GM23248 (cell line): ENCODE data around the gene STAB2.
"Not testable (repeated sequence)": the region's sequence is repeated elsewhere in the genome, so short reads cannot be mapped to it uniquely, and the experiment has no call there.

Experiments
- EZH2 ChIP-seq: fragments of 200-600 bp; sonication (generic); IDR thresholded peaks from 2 replicates; pipeline ENCODE4 v1.6.1; 2018; ENCODE audit warnings: antibody characterized with exemption, mild to moderate bottlenecking; ENCODE audit not compliant: insufficient read depth, poor library complexity, severe bottlenecking
- EZH2phosphoT487 ChIP-seq: fragments of 200-600 bp; sonication (generic); IDR thresholded peaks from 2 replicates; pipeline ENCODE4 v1.6.1; 2018; ENCODE audit warnings: antibody characterized with exemption, moderate library complexity, mild to moderate bottlenecking, low read depth; ENCODE audit not compliant: insufficient read depth

DNA sequence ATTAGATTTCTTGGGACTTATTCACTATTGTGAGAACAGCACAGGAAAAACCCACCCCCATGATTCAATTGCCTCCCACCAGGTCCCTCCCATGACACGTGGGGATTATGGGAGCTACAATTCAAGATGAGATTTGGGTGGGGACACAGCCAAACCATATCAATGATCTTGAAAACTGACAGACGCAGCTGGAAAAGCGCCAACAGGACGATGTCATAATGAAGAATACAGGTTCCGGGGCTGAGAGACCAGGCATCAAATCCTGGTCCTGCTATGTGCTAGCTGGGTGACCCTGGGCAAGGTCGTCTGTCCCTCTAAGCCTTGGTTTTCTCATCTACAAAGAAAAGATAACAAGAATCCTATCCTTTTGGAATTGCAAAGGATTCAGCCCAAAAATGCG, 222.6 kb downstream of the STAB2 start:
- not testable (repeated sequence) for TF ChIP-seq EZH2, EZH2phosphoT487
